H54 (cell line): ENCODE measurements around the gene KHK.

Experiments used
- DNase-seq: peaks from one replicate; pipeline ENCODE4 v3.0.0; 2011; ENCODE audit warnings: low spot score, mixed read lengths; ENCODE audit not compliant: insufficient read length
- FAIRE-seq: peaks from 3 replicates; lab custom pipeline; 2011; peaks lifted over from hg19 to GRCh38; lab: Jason Lieb, UNC
- POLR2A ChIP-seq: IDR thresholded peaks from 2 replicates; pipeline ENCODE4 v1.6.1; 2011; ENCODE audit warnings: low read depth, mild to moderate bottlenecking, low read length

Gene KHK

DNA sequence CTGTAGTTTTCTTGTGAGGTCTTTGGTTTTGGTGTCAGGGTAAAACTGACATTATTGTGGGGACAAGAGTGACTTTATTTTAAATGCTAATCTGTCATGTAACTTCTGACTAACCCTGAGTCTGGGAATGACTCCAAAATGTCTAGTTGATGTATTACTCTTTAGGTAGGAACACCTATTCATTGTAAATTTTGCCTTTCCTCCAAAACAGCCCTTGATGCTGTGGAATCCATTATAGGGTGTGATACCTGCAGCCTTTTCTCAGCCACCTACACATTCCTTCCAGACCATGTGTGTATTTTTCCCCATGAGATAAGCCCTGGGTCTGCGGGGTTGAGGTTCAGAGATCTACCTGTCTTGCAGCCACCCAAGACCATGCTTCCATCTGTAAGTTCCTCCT is 56.7 kb downstream of the KHK start:
- FAIRE-seq (no peak), DNase-seq (no peak)
- TF ChIP-seq POLR2A = no peak

- no peak for DNase-seq
- FAIRE-seq = no peak
- TF ChIP-seq POLR2A = no peak
Observed at GRCh38 chr2:27145682-27146081, 59.1 kb downstream of the KHK start.

GRCh38 chr2:27147935-27148334 is 61.4 kb downstream of the KHK start:
- no peak for FAIRE-seq
- DNase-seq = no peak
- no peak for TF ChIP-seq POLR2A

- no peak for TF ChIP-seq POLR2A
- FAIRE-seq = no peak
- no peak for DNase-seq
Observed at GRCh38 chr2:27148801-27149439, 62.3 kb downstream of the KHK start, which contains the start of gene TCF23. TCF23 (plus strand) TSS chr2:27149004; CDS start chr2:27149134, 130 bp downstream.

GRCh38 chr2:27149570-27150405 is 63.2 kb downstream of the KHK start:
- TF ChIP-seq POLR2A = no peak

More at GRCh38 chr2:27149570-27150405, 63.2 kb downstream of the KHK start:
- no peak for FAIRE-seq
- no peak for DNase-seq
